Measurements from ENCODE around the gene SCFD2. TPM values are rescaled to one million over a fixed set of nuclear protein-coding genes. Genes with fewer than 3 reads are reported as not detected.
"Not testable (repeated sequence)": the region's sequence is repeated elsewhere in the genome, so short reads cannot be mapped to it uniquely, and the experiment has no call there.

SCFD2 gene
- total RNA-seq, 4 donors from 2014 or later: 24.7 to 49.2 (median 33.9) TPM

- no peaks in the 10 kb centered on the region for H3K36me3 ChIP-seq
- H3K4me1 ChIP-seq: no peaks in the 10 kb centered on the region
- H3K27ac ChIP-seq: no peak overlapping the region
- TF ChIP-seq EP300 (IDR thresholded peaks at IDR 0.05) (no peak), CTCF (IDR thresholded peaks at IDR 0.05) (no peak), POLR2A (IDR thresholded peaks at IDR 0.05) (no peak)
- no peaks in the 10 kb centered on the region for H3K9me3 ChIP-seq
- WGBS, 2 donors: 78 to 82% methylated on average over 2 of the region's 2 CpGs
- no peak for DNase-seq (ENCODE audit: low spot score in 2 of 2)
- H3K4me3 ChIP-seq: no peak overlapping the region
- H3K27me3 ChIP-seq: no peaks in the 10 kb centered on the region
These were observed 325.0 kb downstream of the SCFD2 start for GRCh38 chr4:53040851-53041250.

GRCh38 chr4:53040459-53040815, 325.4 kb downstream of the SCFD2 start:
- Histone ChIP-seq H3K4me3 (no peak overlapping the region), H3K9me3 (no peaks in the 10 kb centered on the region), H3K27ac (no peak overlapping the region), H3K36me3 (no peaks in the 10 kb centered on the region), H3K27me3 (no peaks in the 10 kb centered on the region), H3K4me1 (no peaks in the 10 kb centered on the region)
- DNase-seq (ENCODE audit: low spot score in 2 of 2): no peak
- TF ChIP-seq EP300 (IDR thresholded peaks at IDR 0.05): no peak
- TF ChIP-seq CTCF (IDR thresholded peaks at IDR 0.05): no peak
- TF ChIP-seq POLR2A (IDR thresholded peaks at IDR 0.05): no peak
- WGBS, 2 donors: 86 to 91% methylated on average over 2 of the region's 2 CpGs

- Histone ChIP-seq H3K27me3 (no peaks in the 10 kb centered on the region), H3K4me1 (no peaks in the 10 kb centered on the region), H3K4me3 (no peak overlapping the region), H3K36me3 (no peaks in the 10 kb centered on the region), H3K27ac (no peak overlapping the region), H3K9me3 (peaks cover 0 to 3% (median 0%) of the 10 kb centered on the region in 4 donors)
- 80 to 93% methylated on average over 4 of the region's 4 CpGs for WGBS, 2 donors
- no peak for DNase-seq (ENCODE audit: low spot score in 2 of 2)
- no peak for TF ChIP-seq CTCF (IDR thresholded peaks at IDR 0.05)
- no peak for TF ChIP-seq EP300 (IDR thresholded peaks at IDR 0.05)
- no peak for TF ChIP-seq POLR2A (IDR thresholded peaks at IDR 0.05)
These were observed 326.0 kb downstream of the SCFD2 start for GRCh38 chr4:53039741-53040458.

- Histone ChIP-seq H3K27me3 (no peaks in the 10 kb centered on the region), H3K9me3 (peaks cover 0 to 12% (median 0%) of the 10 kb centered on the region in 4 donors), H3K4me3 (no peak overlapping the region), H3K36me3 (no peaks in the 10 kb centered on the region), H3K27ac (no peak overlapping the region), H3K4me1 (no peaks in the 10 kb centered on the region)
- DNase-seq (ENCODE audit: low spot score in 2 of 2): no peak
- 48 to 68% methylated on average over 1 of the region's 1 CpG for WGBS, 2 donors
- TF ChIP-seq POLR2A (IDR thresholded peaks at IDR 0.05) (no peak), EP300 (IDR thresholded peaks at IDR 0.05) (no peak), CTCF (IDR thresholded peaks at IDR 0.05) (no peak)
These were observed 328.0 kb downstream of the SCFD2 start for GRCh38 chr4:53037892-53038291.

- DNase-seq (ENCODE audit: low spot score in 2 of 2); H3K4me3 ChIP-seq; H3K27me3 ChIP-seq; H3K27ac ChIP-seq; H3K4me1 ChIP-seq; H3K36me3 ChIP-seq: not testable (repeated sequence)
- H3K9me3 ChIP-seq: peaks cover 0 to 12% (median 0%) of the 10 kb centered on the region in 4 donors
- 88 to 89% methylated on average over 1 of the region's 1 CpG for WGBS, 2 donors
These were observed 333.0 kb downstream of the SCFD2 start for GRCh38 chr4:53032908-53033307.
